ENCODE results near the gene GNAL. TPM values are rescaled to one million over a fixed set of nuclear protein-coding genes. Genes with fewer than 3 reads are reported as not detected.
A peak's percentile ranks its signal among the peaks of the same experiment; 100 is the strongest.

GNAL gene
- total RNA-seq, 2 experiments from 2014 or later = 0.11 to 0.19 TPM

- Mint-ChIP-seq H3K4me1 (ENCODE audit: low read depth) (no peaks in the 10 kb centered on the region), H3K36me3 (ENCODE audit: low read depth) (no peaks in the 10 kb centered on the region), H3K4me3 (no peak overlapping the region), H3K27ac (no peak overlapping the region), H3K27me3 (no peaks in the 10 kb centered on the region), H3K9me3 (peaks cover 5% of the 10 kb centered on the region)
- CTCF ChIA-PET = interaction anchor here (1.5 kb wide), 1 partner anchor 18 kb away, joined by 4 read pairs; no protein-coding TSS in a partner anchor
- POLR2A ChIA-PET = no interaction called here
- ATAC-seq (ENCODE audit: poor library complexity) (no peak), DNase-seq (no peak)
- H3K4me3 ChIP-seq (ENCODE audit: low read length) = no peak overlapping the region
- H3K4me1 ChIP-seq (ENCODE audit: insufficient read depth, low read length) = no peaks in the 10 kb centered on the region
- H3K27ac ChIP-seq (ENCODE audit: low read depth in 1 of 2, low read length in 2 of 2) = no peak overlapping the region
- H3K36me3 ChIP-seq (ENCODE audit: insufficient read depth, low read length) = no peaks in the 10 kb centered on the region
- H3K27me3 ChIP-seq (ENCODE audit: control insufficient read depth in 1 of 2, insufficient read depth in 2 of 2, low read length in 2 of 2) = no peaks in the 10 kb centered on the region
- intact Hi-C loops (cut with DNase I, micrococcal nuclease) = no loop called here
- TF ChIP-seq CTCF (IDR thresholded peaks at IDR 0.05) = no peak
- H3K9me3 ChIP-seq (ENCODE audit: control insufficient read depth in 1 of 2, insufficient read depth in 1 of 2, low read length in 2 of 2) = peaks cover 0 to 13% of the 10 kb centered on the region in 2 experiments
Observed at GRCh38 chr18:11821643-11822237, 132.7 kb downstream of the GNAL start.

- Mint-ChIP-seq H3K4me1 (ENCODE audit: low read depth) (no peaks in the 10 kb centered on the region), H3K27me3 (no peaks in the 10 kb centered on the region), H3K4me3 (no peak overlapping the region), H3K36me3 (ENCODE audit: low read depth) (no peaks in the 10 kb centered on the region), H3K27ac (no peak overlapping the region), H3K9me3 (peaks cover 5% of the 10 kb centered on the region)
- intact Hi-C loops (cut with DNase I, micrococcal nuclease) = no loop called here
- H3K27me3 ChIP-seq (ENCODE audit: control insufficient read depth in 1 of 2, insufficient read depth in 2 of 2, low read length in 2 of 2) = no peaks in the 10 kb centered on the region
- peaks cover 0 to 8% of the 10 kb centered on the region in 2 experiments for H3K9me3 ChIP-seq (ENCODE audit: control insufficient read depth in 1 of 2, insufficient read depth in 1 of 2, low read length in 2 of 2)
- no peak overlapping the region for H3K27ac ChIP-seq (ENCODE audit: low read depth in 1 of 2, low read length in 2 of 2)
- no peak for ATAC-seq (ENCODE audit: poor library complexity)
- POLR2A ChIA-PET = no interaction called here
- H3K4me3 ChIP-seq (ENCODE audit: low read length) = no peak overlapping the region
- no peaks in the 10 kb centered on the region for H3K4me1 ChIP-seq (ENCODE audit: insufficient read depth, low read length)
- H3K36me3 ChIP-seq (ENCODE audit: insufficient read depth, low read length) = no peaks in the 10 kb centered on the region
- no peak for TF ChIP-seq CTCF (IDR thresholded peaks at IDR 0.05)
- no peak for DNase-seq
- CTCF ChIA-PET = no interaction called here
Observed at GRCh38 chr18:11823545-11823944, 134.5 kb downstream of the GNAL start.

- ATAC-seq (ENCODE audit: poor library complexity) (no peak), DNase-seq (peak in 1 of 14 experiments; percentile 27)
- ChIA-PET POLR2A (no interaction called here), CTCF (interaction anchor here (1.2 kb wide), 1 partner anchor 22 kb away, joined by 3 read pairs; no protein-coding TSS in a partner anchor)
- Histone ChIP-seq H3K4me1 (ENCODE audit: insufficient read depth, low read length) (no peaks in the 10 kb centered on the region), H3K27me3 (ENCODE audit: control insufficient read depth in 1 of 2, insufficient read depth in 2 of 2, low read length in 2 of 2) (no peaks in the 10 kb centered on the region), H3K9me3 (ENCODE audit: control insufficient read depth in 1 of 2, insufficient read depth in 1 of 2, low read length in 2 of 2) (peaks cover 0 to 4% of the 10 kb centered on the region in 2 experiments), H3K4me3 (ENCODE audit: low read length) (no peak overlapping the region), H3K36me3 (ENCODE audit: insufficient read depth, low read length) (no peaks in the 10 kb centered on the region), H3K27ac (ENCODE audit: low read depth in 1 of 2, low read length in 2 of 2) (no peak overlapping the region)
- intact Hi-C loops (cut with DNase I, micrococcal nuclease) = no loop called here
- H3K4me1 Mint-ChIP-seq (ENCODE audit: low read depth) = no peaks in the 10 kb centered on the region
- no peaks in the 10 kb centered on the region for H3K9me3 Mint-ChIP-seq
- H3K36me3 Mint-ChIP-seq (ENCODE audit: low read depth) = no peaks in the 10 kb centered on the region
- no peaks in the 10 kb centered on the region for H3K27me3 Mint-ChIP-seq
- no peak overlapping the region for H3K27ac Mint-ChIP-seq
- TF ChIP-seq CTCF (IDR thresholded peaks at IDR 0.05) = no peak
- no peak overlapping the region for H3K4me3 Mint-ChIP-seq
Observed at GRCh38 chr18:11826836-11827235, 137.8 kb downstream of the GNAL start.
